Nephron progenitor cell (in vitro differentiated cells): ENCODE data around the gene NPY.

Source experiments
- DNase-seq: peaks from one replicate; pipeline ENCODE4 v3.0.0; 2021
- H3K27ac Mint-ChIP-seq: 2 replicates; pipeline ENCODE4 v1.8.0; 2021; ENCODE audit warnings: mild to moderate bottlenecking, moderate library complexity, mixed read lengths
- H3K27me3 Mint-ChIP-seq: 2 replicates; pipeline ENCODE4 v1.8.0; 2021; ENCODE audit warnings: mild to moderate bottlenecking, low read depth, mixed read lengths; ENCODE audit not compliant: poor library complexity
- H3K36me3 Mint-ChIP-seq: 2 replicates; pipeline ENCODE4 v1.8.0; 2021; ENCODE audit warnings: low read depth, mixed read lengths
- H3K4me1 Mint-ChIP-seq: 2 replicates; pipeline ENCODE4 v1.8.0; 2021; ENCODE audit warnings: mixed read lengths
- H3K4me3 Mint-ChIP-seq: 2 replicates; pipeline ENCODE4 v1.8.0; 2021; ENCODE audit warnings: mild to moderate bottlenecking, moderate library complexity, mixed read lengths
- H3K9me3 Mint-ChIP-seq: 2 replicates; pipeline ENCODE4 v1.8.0; 2021; ENCODE audit warnings: mild to moderate bottlenecking, moderate library complexity, mixed read lengths
- TF ChIP-seq, protein P1 (sequence below): fragments of 200-600 bp; sonication (generic); IDR thresholded peaks from 2 replicates; pipeline ENCODE4 v1.5.0; 2021; ENCODE audit warnings: antibody characterized with exemption

Gene NPY

DNA sequence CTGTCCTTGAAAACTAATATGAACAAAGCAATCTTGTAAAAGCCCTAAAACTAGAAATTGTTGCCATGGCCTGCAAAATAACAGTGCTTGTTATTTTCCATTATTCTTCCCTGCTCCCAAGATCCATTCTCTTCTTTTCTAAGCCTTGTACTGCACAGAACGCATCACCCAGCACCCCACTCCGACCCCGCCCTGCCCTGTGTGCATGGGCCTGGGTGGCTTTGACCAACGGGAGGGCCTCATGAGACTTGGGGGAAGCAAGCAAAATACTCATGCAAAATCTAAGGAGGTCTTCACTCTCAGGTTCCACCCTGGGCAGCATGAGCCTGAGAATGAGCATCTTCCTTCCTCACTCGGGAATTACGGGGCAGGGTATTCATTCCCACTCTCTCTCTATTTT, 32.4 kb downstream of the NPY start:
- DNase-seq = no peak
- no peaks in the 10 kb centered on the region for H3K9me3 Mint-ChIP-seq
- TF ChIP-seq, protein P1, sequence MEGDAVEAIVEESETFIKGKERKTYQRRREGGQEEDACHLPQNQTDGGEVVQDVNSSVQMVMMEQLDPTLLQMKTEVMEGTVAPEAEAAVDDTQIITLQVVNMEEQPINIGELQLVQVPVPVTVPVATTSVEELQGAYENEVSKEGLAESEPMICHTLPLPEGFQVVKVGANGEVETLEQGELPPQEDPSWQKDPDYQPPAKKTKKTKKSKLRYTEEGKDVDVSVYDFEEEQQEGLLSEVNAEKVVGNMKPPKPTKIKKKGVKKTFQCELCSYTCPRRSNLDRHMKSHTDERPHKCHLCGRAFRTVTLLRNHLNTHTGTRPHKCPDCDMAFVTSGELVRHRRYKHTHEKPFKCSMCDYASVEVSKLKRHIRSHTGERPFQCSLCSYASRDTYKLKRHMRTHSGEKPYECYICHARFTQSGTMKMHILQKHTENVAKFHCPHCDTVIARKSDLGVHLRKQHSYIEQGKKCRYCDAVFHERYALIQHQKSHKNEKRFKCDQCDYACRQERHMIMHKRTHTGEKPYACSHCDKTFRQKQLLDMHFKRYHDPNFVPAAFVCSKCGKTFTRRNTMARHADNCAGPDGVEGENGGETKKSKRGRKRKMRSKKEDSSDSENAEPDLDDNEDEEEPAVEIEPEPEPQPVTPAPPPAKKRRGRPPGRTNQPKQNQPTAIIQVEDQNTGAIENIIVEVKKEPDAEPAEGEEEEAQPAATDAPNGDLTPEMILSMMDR = no peak
- H3K27ac Mint-ChIP-seq = no peak overlapping the region
- no peaks in the 10 kb centered on the region for H3K36me3 Mint-ChIP-seq
- no peaks in the 10 kb centered on the region for H3K4me1 Mint-ChIP-seq
- peaks cover 8% of the 10 kb centered on the region for H3K27me3 Mint-ChIP-seq
- no peak overlapping the region for H3K4me3 Mint-ChIP-seq

DNA sequence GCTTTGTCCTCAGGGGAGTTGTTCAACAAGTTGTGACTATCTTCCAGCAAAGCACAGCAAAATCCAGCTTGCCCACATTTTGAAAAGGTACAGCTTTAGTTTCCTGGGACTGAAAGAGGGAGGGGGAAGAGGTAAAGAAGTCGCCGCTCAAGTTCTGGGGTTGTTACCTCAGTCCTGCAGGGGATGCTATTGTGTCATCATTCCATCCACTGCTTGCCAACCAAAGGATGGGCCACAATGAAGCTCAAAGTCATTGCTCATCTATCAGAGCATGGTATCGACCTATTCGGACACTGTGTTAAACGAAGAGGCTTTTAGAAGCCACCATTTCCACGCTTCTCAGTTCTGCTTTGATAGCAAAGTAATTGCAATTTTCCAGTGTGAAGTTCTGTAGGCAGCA, 34.3 kb downstream of the NPY start:
- TF ChIP-seq, protein P1 = peak; percentile 61
- peaks cover 13% of the 10 kb centered on the region for H3K27me3 Mint-ChIP-seq
- peak; percentile 4 for DNase-seq
- no peak overlapping the region for H3K4me3 Mint-ChIP-seq
- H3K4me1 Mint-ChIP-seq = no peaks in the 10 kb centered on the region
- no peaks in the 10 kb centered on the region for H3K9me3 Mint-ChIP-seq
- H3K27ac Mint-ChIP-seq = no peak overlapping the region
- H3K36me3 Mint-ChIP-seq = no peaks in the 10 kb centered on the region

DNA sequence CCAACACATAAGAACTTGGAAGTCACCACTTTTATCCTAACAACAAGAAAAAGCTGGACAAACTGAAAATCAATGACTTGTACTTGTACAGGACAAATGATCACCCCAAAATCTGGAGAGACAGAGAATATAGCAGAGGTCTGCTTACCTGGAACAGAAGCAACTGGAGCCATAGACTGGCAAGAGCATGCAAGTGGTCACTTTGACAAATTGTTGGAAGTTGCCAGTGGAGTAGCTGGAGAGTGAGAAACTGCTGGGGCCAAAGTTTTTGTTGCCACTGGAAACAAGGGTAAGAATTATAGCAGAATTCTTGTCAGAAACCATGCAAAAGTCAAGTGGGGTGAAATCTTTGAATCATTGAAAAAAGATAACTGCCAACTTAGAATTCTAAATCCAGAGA, 35.2 kb downstream of the NPY start:
- no peak overlapping the region for H3K4me3 Mint-ChIP-seq
- TF ChIP-seq, protein P1 = no peak
- no peaks in the 10 kb centered on the region for H3K4me1 Mint-ChIP-seq
- H3K27me3 Mint-ChIP-seq = peaks cover 13% of the 10 kb centered on the region
- no peaks in the 10 kb centered on the region for H3K9me3 Mint-ChIP-seq
- DNase-seq = no peak
- no peaks in the 10 kb centered on the region for H3K36me3 Mint-ChIP-seq
- H3K27ac Mint-ChIP-seq = no peak overlapping the region

DNA sequence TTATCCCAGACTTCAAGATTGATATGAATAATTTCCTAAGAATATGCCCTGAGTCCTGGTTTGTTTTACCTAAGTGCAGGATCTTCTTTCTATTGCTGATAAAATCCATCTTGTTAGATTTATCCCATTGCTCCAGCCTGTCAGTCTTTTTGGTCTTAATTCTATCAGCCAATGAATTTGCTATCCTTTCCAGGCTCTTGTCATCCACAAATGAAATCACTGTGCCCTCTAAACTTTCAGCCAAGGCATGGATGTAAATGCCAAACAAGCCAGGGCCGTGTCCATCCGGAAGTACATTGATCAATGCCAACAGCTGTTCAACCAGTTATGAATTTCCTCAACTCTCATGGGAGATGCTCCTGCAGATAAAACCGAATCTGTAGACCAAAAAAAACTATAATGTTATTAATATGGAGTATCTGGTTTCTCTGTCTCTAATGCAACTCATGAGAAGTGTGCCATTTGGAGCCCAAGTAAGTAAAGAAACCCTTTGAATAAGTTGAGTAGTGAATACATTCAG, 40.0 kb downstream of the NPY start:
- Mint-ChIP-seq H3K27ac (no peak overlapping the region), H3K27me3 (peaks cover 5% of the 10 kb centered on the region), H3K4me3 (no peak overlapping the region), H3K4me1 (no peaks in the 10 kb centered on the region), H3K36me3 (no peaks in the 10 kb centered on the region), H3K9me3 (no peaks in the 10 kb centered on the region)
- DNase-seq = no peak
- TF ChIP-seq, protein P1 = no peak

DNA sequence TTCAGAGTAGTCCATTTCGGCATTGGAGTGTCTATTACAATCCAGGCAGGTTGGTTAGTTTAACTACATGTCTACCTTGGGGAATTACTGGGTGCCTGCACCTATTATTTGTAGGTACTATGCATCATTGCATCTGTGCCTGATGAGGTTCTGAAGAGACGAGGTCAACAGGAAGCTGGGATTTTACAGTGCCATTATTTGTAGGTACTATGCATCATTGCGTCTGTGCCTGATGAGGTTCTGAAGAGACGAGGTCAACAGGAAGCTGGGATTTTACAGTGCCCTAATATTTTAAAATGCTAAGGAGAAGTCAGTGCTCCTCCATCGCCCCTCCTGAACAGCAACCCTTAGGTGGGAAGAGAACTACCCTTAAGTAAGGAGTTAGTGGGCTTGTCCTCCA, 41.7 kb downstream of the NPY start:
- Mint-ChIP-seq H3K4me3 (no peak overlapping the region), H3K36me3 (no peaks in the 10 kb centered on the region), H3K9me3 (no peaks in the 10 kb centered on the region), H3K4me1 (no peaks in the 10 kb centered on the region), H3K27ac (no peak overlapping the region), H3K27me3 (peaks cover 5% of the 10 kb centered on the region)
- no peak for DNase-seq
- TF ChIP-seq, protein P1 = no peak

DNA sequence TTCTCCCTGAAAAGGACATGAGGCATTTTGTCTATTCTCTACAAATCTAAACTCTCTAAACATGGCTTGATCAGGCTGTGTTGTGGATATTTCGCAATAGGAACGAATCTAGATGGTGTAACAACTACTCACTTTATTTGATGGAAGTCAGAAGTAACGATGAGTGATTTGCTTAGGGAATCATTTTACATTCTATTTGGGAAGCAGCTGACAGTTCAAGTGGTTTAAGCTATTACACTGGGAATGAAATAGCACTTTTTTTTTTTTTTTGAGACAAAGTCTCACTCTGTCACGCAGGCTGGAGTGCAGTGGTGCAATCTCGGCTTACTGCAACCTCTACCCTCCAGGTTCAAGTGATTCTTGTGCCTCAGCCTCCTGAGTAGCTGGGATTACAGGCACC, 44.1 kb downstream of the NPY start:
- Mint-ChIP-seq H3K36me3 (no peaks in the 10 kb centered on the region), H3K27me3 (no peaks in the 10 kb centered on the region), H3K27ac (no peak overlapping the region), H3K4me1 (no peaks in the 10 kb centered on the region), H3K4me3 (no peak overlapping the region), H3K9me3 (peaks cover 15% of the 10 kb centered on the region)
- no peak for DNase-seq
- TF ChIP-seq, protein P1 = no peak
